GM06990 (cell line): Measurements from ENCODE around the gene TRIM39.

Experiments
- DNase-seq: peaks from one replicate; pipeline ENCODE4 v3.0.0-alpha.2; 2011; ENCODE audit not compliant: insufficient read length; ENCODE audit errors: extremely low read depth
- H3K27me3 ChIP-seq: replicated peaks from 2 replicates; pipeline ENCODE4 v1.6.0; 2011; ENCODE audit warnings: low read length; ENCODE audit not compliant: control insufficient read depth, insufficient read depth
- H3K36me3 ChIP-seq: 2 replicates; pipeline ENCODE4 v1.5.1; 2011; ENCODE audit warnings: low read length; ENCODE audit not compliant: control insufficient read depth, insufficient read depth
- H3K4me3 ChIP-seq: replicated peaks from 2 replicates; pipeline ENCODE4 v1.5.1; 2011; ENCODE audit warnings: low read depth, mild to moderate bottlenecking, control low read depth, low read length
- CTCF ChIP-seq: IDR thresholded peaks from 2 replicates; pipeline ENCODE4 v1.5.1; 2011; ENCODE audit warnings: low read length, control low read depth, mild to moderate bottlenecking, inconsistent platforms; ENCODE audit not compliant: insufficient read depth, poor library complexity, severe bottlenecking

Gene TRIM39

DNA sequence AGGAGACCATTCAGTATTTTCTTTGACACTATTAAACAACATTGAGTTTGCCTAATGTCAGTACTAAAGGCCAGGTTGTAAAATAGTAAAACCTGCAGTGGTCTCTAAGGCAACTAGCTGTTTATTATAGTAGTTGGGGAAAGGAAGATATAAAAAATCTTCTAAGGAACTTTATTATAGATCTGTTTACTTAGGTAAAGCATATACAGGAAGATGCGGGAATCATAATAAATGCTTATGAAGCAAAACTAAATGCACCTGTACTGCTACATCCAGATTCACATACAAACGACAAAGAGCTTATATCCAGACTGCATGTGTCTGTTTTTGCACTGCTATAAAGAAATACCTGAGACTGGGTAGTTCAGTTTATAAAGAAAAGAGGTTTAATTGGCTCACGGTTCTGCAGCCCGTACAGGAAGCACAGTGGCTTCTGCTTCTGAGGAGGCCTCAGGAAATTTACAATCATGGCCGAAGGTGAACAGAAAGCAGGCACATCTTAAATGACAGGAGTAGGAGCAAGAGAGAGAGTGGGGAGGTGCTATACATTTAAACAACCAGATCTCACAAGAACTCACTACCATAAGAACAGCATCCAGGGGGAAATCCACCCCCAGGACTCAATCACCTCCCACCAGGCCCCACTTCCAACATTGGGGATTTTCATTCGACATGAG, 8.7 kb upstream of the TRIM39 start:
- no peaks in the 10 kb centered on the region for H3K27me3 ChIP-seq
- H3K4me3 ChIP-seq, result no peak overlapping the region
- peaks cover 6% of the 10 kb centered on the region for H3K36me3 ChIP-seq
- no peak for DNase-seq
- no peak for TF ChIP-seq CTCF

DNA sequence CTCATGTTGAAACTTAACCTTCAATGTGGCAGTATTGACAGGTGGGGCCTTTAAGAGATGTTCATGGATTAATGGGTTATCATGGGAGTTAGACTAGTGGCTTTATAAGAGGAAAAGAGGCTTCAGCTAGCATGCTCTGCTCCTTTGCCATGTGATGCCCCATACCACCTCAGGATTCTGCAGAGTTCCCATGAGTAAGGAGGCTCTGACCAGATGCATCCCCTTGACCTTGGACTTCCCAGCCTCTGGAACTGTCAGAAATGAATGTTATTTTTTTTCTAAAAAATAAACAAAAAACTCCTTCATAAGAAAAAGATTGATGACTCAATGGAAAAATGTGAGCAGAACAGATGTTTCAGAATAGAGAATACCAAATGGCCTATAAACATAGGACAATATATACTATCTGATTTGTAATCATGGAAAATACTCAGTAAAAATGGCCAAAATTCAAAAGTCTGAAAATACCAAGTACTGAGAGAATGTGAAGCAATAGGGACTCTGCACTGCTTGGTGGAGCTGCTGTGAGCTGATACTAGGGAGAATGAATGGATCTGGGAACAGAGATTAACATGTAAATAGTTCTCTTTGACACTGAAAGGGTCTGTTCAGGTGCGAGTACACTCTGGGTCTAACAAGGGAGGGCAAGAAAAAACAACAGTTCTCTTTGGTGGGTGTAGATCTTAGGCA, 7.4 kb upstream of the TRIM39 start:
- no peak for TF ChIP-seq CTCF
- no peak for DNase-seq

DNA sequence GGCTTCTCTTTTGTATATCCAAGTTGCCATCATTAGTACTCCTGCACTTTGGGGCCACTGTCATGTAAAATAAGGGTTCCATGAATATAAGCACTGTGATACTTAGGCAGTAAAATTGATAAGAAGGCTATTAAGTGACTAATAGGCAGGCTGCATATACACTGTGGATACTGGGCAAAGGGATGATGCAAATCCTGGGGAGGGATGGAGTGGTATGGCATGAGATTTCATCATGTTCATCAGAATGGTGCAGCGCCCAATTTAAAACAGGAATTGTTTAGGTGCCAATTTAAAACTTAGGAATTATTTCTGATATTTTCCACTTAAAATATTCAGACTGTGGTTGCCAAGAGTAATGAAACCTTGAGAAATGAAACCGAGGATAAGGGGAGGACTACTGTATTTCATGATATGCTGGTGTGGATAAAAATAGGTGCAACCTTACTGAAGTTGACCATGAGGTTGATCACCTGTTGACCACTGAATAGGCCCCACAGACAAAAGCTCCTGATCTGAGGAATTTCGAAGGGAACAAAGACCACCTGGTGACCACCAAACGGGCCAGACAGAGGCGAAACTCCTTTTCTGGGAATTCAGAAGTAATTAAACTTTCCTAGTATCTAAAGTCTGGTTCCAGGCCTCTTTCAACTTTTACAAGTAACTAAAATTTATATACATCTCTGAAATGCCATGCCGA, 4.9 kb upstream of the TRIM39 start:
- Histone ChIP-seq H3K4me3 (no peak overlapping the region), H3K36me3 (peaks cover 3% of the 10 kb centered on the region), H3K27me3 (no peaks in the 10 kb centered on the region)
- no peak for TF ChIP-seq CTCF
- DNase-seq, result no peak

More for the DNA sequence above, 7.4 kb upstream of the TRIM39 start:
- Histone ChIP-seq H3K27me3 (no peaks in the 10 kb centered on the region), H3K4me3 (no peak overlapping the region), H3K36me3 (peaks cover 3% of the 10 kb centered on the region)

DNA sequence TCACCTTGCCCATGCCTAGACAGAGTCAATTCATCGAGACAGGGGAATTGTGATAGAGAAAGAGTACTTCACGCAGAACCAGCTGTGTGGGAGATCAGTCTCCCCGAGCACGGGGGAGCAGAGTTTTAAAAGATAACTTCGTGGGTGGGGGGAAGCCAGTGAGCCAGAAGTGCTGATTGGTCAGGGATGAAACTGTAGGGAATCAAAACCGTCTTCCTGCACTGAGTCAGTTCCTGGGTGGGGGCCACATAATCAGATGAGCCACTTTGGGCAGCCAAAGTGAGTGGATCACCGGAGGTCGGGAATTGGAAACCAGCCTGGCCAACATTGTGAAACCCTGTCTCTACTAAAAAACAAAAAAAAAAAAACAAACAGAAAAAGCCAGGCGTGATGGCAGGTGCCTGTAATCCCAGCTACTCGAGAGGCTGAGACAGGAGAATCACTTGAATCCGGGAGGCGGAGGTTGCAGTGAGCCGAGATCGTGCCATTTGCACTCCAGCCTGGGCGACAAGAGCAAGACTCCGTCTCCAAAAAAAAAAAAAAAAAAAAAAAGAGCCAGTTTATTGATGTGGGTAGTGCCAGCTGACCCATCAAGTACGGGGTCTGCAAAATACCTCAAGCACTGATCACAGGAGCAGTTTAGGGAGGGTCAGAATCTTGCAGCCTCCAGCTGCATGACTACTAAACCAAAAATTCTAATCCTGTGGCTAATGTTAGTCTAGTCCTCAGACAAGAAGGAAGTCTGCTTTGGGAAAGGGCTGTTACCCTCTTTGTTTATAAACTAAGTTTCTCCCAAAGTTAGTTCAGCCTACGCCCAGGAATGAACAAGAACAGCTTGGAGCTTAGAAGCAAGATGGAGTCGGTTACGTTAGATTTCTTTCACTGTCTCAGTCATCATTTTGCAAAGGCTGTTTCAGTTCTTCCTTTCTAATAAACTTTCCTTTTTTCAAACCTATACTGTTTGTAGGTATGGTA, 3.9 kb upstream of the TRIM39 start:
- DNase-seq, result no peak
- no peak for TF ChIP-seq CTCF
- no peaks in the 10 kb centered on the region for H3K27me3 ChIP-seq
- no peak overlapping the region for H3K4me3 ChIP-seq
- peaks cover 3% of the 10 kb centered on the region for H3K36me3 ChIP-seq

DNA sequence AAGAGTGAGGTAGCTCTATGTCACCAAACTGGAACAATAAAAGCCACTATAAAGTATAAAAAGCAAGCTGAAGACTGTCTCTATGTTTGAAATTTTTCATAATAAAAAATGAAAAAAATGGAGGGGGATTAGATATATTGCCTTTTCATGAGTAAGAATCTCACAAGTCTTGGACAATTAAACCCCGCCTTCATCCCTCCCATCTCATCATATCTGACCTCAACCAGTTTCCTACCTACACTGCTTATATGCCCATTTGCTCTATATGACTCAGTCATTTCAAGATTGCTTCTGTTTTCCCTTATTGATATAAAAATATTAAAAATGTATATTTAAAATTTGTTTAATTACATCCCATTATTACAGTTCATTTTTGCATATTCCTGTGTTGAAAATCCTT, 2.9 kb upstream of the TRIM39 start:
- no peak for TF ChIP-seq CTCF
- DNase-seq, result no peak
- Histone ChIP-seq H3K27me3 (no peaks in the 10 kb centered on the region), H3K4me3 (no peak overlapping the region), H3K36me3 (peaks cover 3% of the 10 kb centered on the region)
